SK-N-SH treated with all-trans-retinoic acid at 6 μM for 48 hours (cell line): Measurements from ENCODE around the gene GPD1.

Experiments used
- ATAC-seq: fragments of 200-7000 bp; cut with Tn5 transposase; 3 replicates; pipeline ENCODE4 v1.9.1; 2020; ENCODE audit warnings: mild to moderate bottlenecking, moderate library complexity
- ARNTL ChIP-seq: fragments of 450-650 bp; formaldehyde crosslinking; IDR thresholded peaks from 2 replicates; pipeline ENCODE4 v1.5.0; 2020; ENCODE audit warnings: low read depth, mild to moderate bottlenecking, moderate library complexity, borderline replicate concordance
- BACH2 ChIP-seq: fragments of 250-450 bp; sonication (Bioruptor Pico); IDR thresholded peaks from 2 replicates; pipeline ENCODE4 v1.9.0; 2021; ENCODE audit warnings: mild to moderate bottlenecking, borderline replicate concordance
- CREB5 ChIP-seq: fragments of 250-450 bp; sonication (Bioruptor Pico); IDR thresholded peaks from 2 replicates; pipeline ENCODE4 v1.5.1; 2020; ENCODE audit warnings: low read depth, mild to moderate bottlenecking, moderate library complexity
- CSDC2 ChIP-seq: fragments of 250-450 bp; sonication (Bioruptor Pico); IDR thresholded peaks from 2 replicates; pipeline ENCODE4 v1.5.0; 2020; ENCODE audit warnings: mild to moderate bottlenecking, moderate library complexity
- CSRNP3 ChIP-seq: fragments of 250-450 bp; sonication (Bioruptor Pico); IDR thresholded peaks from 2 replicates; pipeline ENCODE4 v1.5.1; 2021; ENCODE audit warnings: mild to moderate bottlenecking, moderate library complexity
- GLIS3 ChIP-seq: fragments of 250-450 bp; sonication (Bioruptor Pico); IDR thresholded peaks from 2 replicates; pipeline ENCODE4 v1.5.0; 2020; ENCODE audit warnings: mild to moderate bottlenecking, moderate library complexity
- ISL1 ChIP-seq: fragments of 250-450 bp; sonication (Bioruptor Pico); IDR thresholded peaks from 2 replicates; pipeline ENCODE4 v2.1.2; 2022; ENCODE audit warnings: mild to moderate bottlenecking, moderate library complexity
- PATZ1 ChIP-seq: fragments of 250-450 bp; sonication (Bioruptor Pico); IDR thresholded peaks from 2 replicates; pipeline ENCODE4 v1.8.0; 2020; ENCODE audit warnings: mild to moderate bottlenecking, moderate library complexity, borderline replicate concordance
- POU6F1 ChIP-seq: fragments of 250-450 bp; sonication (Bioruptor Pico); IDR thresholded peaks from 2 replicates; pipeline ENCODE4 v1.8.0; 2021; ENCODE audit warnings: low read depth, mild to moderate bottlenecking, moderate library complexity, borderline replicate concordance
- PPARA ChIP-seq: fragments of 250-450 bp; sonication (Bioruptor Pico); IDR thresholded peaks from 2 replicates; pipeline ENCODE4 v1.5.0; 2020; ENCODE audit warnings: mild to moderate bottlenecking, borderline replicate concordance
- RARB ChIP-seq: fragments of 250-450 bp; sonication (Bioruptor Pico); IDR thresholded peaks from 2 replicates; pipeline ENCODE4 v1.8.0; 2021; ENCODE audit warnings: mild to moderate bottlenecking, moderate library complexity
- SNAI2 ChIP-seq: fragments of 250-450 bp; sonication (Bioruptor Pico); IDR thresholded peaks from 2 replicates; pipeline ENCODE4 v1.5.0; 2020; ENCODE audit warnings: mild to moderate bottlenecking, moderate library complexity
- TCF4 ChIP-seq: fragments of 250-450 bp; sonication (Bioruptor Pico); IDR thresholded peaks from 2 replicates; pipeline ENCODE4 v1.8.0; 2021; ENCODE audit warnings: mild to moderate bottlenecking, moderate library complexity, borderline replicate concordance
- TOX ChIP-seq: fragments of 250-450 bp; sonication (Bioruptor Pico); IDR thresholded peaks from 2 replicates; pipeline ENCODE4 v1.8.0; 2021; ENCODE audit warnings: mild to moderate bottlenecking, moderate library complexity, borderline replicate concordance
- TSHZ2 ChIP-seq: fragments of 250-450 bp; sonication (Bioruptor Pico); IDR thresholded peaks from 2 replicates; pipeline ENCODE4 v1.5.0; 2020; ENCODE audit warnings: mild to moderate bottlenecking, moderate library complexity
- ZC3H10 ChIP-seq: fragments of 250-450 bp; sonication (Bioruptor Pico); IDR thresholded peaks from 2 replicates; pipeline ENCODE4 v1.5.1; 2021; ENCODE audit warnings: mild to moderate bottlenecking, moderate library complexity
- ZFP3 ChIP-seq: fragments of 250-450 bp; sonication (Bioruptor Pico); IDR thresholded peaks from 2 replicates; pipeline ENCODE4 v1.5.0; 2020; ENCODE audit warnings: mild to moderate bottlenecking, moderate library complexity
- ZFP30 ChIP-seq: fragments of 450-650 bp; formaldehyde crosslinking; IDR thresholded peaks from 2 replicates; pipeline ENCODE4 v1.5.0; 2022; ENCODE audit warnings: mild to moderate bottlenecking, moderate library complexity
- ZNF70 ChIP-seq: fragments of 450-650 bp; formaldehyde crosslinking; IDR thresholded peaks from 2 replicates; pipeline ENCODE4 v1.5.0; 2020; ENCODE audit warnings: mild to moderate bottlenecking, moderate library complexity
- ZNF8 ChIP-seq: fragments of 450-650 bp; formaldehyde crosslinking; IDR thresholded peaks from 2 replicates; pipeline ENCODE4 v1.5.0; 2020; ENCODE audit warnings: mild to moderate bottlenecking, moderate library complexity

GPD1 gene

GRCh38 chr12:50086148-50086547 is 17.7 kb upstream of the GPD1 start:
- TF ChIP-seq CSDC2 (CRISPR knock-in tag) = no peak
- TF ChIP-seq TCF4 (CRISPR knock-in tag) = no peak
- TF ChIP-seq ZNF8 = no peak
- TF ChIP-seq ISL1 = no peak
- no peak for TF ChIP-seq PPARA (CRISPR knock-in tag)
- no peak for TF ChIP-seq GLIS3
- no peak for TF ChIP-seq ZC3H10 (CRISPR knock-in tag)
- no peak for TF ChIP-seq TSHZ2 (CRISPR knock-in tag)
- no peak for TF ChIP-seq BACH2 (CRISPR knock-in tag)
- no peak for TF ChIP-seq ARNTL (CRISPR knock-in tag)
- no peak for TF ChIP-seq PATZ1 (CRISPR knock-in tag)
- no peak for TF ChIP-seq TOX (CRISPR knock-in tag)
- TF ChIP-seq ZNF70 (CRISPR knock-in tag) = no peak
- no peak for TF ChIP-seq CSRNP3 (CRISPR knock-in tag)
- no peak for TF ChIP-seq CREB5 (CRISPR knock-in tag)
- no peak for TF ChIP-seq POU6F1 (CRISPR knock-in tag)
- ATAC-seq = no peak

GRCh38 chr12:50087151-50087550 is 16.7 kb upstream of the GPD1 start:
- TF ChIP-seq RARB (no peak), SNAI2 (CRISPR knock-in tag) (no peak), ZFP3 (no peak), ZFP30 (CRISPR knock-in tag) (no peak), ISL1 (no peak), ZNF70 (CRISPR knock-in tag) (no peak), TCF4 (CRISPR knock-in tag) (no peak), CSRNP3 (CRISPR knock-in tag) (no peak)
- ATAC-seq = no peak

- TF ChIP-seq GLIS3 (no peak), ZFP30 (CRISPR knock-in tag) (no peak)
- ATAC-seq = no peak
Measured at GRCh38 chr12:50087995-50088394, 15.8 kb upstream of the GPD1 start.
